Inflammatory macrophage treated with lipopolysaccharide for 1 hour (primary cell): Measurements from ENCODE around the gene ASB10.

Source experiments
- DNase-seq, 2 donors: peaks; one replicate each; pipeline ENCODE4 v3.0.0-alpha.2; 2020 to 2022

The ASB10 gene

DNA sequence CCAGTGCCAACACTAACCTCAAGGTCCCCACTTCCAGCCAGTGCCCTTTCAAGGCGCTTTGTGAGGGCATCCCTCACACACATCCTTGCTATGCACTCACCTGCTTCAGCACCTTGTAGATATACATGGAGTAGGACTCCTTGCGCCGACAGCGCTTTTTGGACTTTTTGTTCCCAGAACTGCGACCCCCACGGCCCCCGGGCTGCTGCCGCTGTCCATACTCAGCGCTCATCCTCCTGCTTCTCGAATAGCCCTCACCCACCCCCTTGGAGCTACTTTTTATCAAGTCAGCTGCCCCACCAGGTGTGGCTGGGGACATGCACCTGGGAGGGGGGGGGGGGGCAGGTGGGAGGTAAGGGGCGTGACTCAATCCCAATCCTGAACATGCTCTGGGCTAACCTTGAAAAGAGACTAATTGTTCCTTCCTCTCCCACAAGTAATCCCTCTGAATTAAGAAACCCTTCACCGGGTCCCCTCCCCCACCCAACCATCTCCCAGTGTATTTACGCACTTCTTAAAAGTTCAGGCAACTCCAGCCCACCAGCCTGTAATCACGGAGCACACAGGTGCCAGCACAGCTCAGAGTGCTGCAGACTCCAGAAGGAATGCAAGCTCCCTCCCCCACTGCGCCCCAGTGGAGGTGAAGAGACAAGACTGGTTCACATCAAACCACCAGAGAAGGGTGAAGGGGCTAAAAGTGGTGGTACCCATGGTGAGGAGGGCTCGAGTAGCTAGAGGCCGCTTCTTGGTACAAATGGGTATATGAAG is 23.2 kb upstream of the ASB10 start, which contains the start of gene H2BK1:
Gene H2BK1, minus strand, starts transcription at position 402 of the 768 bp plus-strand sequence. Its CDS starts 170 bp downstream, at position 232.
- DNase-seq = no peak

DNA sequence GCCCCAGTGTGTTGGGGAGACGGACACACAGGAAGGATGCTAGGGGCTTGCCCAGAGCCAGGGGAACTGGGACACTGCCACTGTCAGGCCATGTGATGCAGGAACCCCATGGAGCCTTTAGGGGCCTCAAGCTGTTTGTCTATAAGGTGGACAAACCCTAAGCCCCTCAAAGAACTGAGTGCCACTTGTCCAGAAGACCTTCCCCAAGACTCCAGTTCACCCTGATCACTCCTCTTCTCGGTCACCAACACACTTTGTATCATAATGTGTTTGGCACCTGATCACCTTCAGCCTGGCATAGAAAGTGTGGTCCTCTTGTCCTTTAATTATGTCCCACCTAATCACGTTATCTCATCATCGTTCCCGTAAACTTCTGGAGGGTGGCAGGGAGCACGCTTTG is 22.5 kb upstream of the ASB10 start:
- no peak for DNase-seq

DNA sequence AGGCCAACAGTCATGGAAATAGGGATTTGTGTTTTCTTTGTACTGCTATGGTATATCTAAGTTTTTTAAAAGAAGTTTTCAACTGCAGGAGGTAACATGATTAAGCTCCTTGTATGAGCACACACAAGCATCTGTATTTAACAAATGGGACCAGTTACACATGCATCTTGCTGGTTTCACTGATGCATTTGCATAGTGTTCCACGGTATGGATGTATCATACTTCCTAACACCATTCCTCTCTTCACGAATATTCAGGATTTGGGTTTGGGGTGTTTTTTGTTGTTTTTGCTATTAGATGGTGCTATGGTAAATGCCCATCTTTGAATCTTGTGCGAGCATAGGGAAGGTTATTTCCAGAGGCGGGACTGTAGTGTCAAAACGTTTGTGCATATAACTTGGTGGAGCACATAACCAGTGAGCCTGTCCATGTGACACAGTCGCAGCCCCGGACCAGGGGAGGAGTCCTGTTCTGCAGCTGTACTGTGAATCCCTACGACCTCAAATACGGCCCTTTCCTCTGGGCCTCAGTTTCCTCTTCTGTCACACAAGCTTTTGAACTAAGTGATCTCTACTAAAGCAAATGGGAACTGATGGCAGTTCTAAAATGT is 21.3 kb upstream of the ASB10 start:
- DNase-seq = no peak

DNA sequence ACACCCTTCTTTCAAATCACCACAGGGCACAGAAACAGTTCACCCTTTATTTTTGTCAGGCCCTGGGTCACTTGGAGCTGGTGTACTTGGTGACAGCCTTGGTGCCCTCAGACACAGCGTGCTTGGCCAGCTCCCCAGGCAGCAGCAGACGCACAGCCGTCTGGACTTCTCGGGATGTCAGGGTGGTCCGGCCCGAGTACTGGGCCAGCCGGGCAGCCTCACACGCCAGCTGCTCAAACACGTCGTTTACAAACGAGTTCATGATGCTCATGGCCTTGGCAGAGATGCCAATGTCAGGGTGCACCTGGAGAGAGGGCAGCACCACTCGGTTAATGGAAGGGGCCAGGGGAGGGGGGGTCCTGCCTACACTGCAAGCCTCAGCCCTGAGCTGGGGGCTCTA is 20.8 kb upstream of the ASB10 start:
- no peak for DNase-seq

DNA sequence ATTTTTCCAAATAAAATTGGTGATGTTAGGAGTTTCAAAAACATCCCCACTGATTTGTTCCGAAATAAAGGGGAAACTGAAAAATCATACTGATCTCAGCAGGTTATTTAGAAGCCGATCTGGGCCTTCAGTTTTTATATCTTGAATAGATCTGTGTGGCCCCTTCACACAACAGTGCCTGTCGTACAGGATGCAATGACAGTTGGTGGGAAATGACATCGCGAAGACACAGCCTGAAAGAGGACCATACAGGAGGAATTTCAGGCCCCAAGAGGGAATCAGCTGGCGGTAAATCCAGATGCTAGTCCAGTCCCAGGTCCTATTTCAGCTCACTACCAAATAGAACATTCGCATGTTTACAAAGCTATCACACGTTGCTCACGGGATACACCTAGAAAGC is 20.3 kb upstream of the ASB10 start:
- DNase-seq = no peak

DNA sequence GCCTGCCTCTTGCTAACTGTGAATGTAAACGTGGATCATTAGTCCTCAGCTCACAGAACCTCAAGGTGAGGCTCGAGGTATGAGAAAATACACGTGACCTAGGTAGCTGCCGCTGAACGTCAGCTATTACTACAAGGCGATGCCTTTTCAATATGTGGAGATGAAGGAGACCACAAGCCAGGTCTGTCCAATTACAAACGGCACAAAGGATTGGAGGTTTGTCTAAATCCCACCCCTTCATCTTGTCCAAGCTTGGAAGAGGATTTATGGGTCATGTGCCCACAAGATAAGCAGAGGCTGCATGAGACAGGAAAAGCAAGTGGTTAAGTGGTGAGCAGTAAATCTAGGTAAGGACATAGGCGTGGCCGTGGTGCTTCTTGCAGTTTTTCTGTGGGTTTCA is 19.9 kb upstream of the ASB10 start:
- DNase-seq = no peak

DNA sequence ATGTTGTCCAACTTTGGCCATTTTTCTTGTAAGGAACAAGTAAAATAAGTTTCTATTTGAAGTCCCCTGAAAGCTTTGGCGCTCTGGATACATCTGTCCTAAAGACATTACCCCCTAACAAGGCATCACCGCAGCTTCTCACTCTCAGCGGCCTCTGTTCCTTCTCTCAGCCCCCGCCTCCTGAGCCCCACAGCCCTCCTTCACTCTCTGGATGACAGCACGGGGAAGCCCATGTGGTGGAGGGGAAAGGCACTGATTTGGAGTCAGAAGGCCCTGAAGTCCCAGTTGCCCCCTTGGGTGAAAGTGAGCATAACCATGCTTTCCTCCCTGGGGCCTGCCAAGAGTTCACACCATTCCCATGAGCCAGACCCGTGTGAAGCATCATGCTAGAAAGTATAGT is 18.7 kb upstream of the ASB10 start:
- no peak for DNase-seq

DNA sequence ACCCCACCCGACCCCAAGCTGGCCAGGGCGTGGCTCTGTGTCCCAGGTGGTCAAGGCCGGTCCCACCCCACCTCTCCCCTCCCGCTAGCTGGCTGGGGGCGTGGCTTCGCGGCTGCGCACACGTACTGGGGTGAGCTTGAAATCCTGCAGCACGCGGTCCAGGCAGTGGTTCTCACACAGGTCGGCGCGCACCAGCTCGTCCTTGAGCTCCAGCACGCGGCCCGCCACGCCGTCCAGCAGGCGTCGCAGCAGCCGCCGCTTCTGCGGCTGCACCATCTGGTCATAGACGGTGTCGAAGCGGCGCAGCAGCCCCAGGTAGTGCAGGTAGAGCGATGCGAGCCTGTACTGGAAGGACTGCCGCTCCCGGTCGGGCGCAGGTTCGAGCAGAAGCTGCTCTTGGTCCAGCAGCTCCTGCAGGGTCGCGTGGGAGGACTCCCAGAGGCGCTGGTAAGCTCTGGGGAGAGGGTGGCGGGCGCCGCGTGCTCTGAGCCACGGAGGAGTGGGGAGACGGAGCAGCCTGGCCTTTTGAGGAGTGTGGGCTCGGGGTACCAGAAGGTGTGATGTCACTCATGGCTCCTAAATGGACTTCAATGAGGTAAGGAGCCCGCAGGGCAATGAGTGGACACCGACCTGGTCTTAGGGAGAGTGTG is 17.5 kb upstream of the ASB10 start:
- DNase-seq = no peak

DNA sequence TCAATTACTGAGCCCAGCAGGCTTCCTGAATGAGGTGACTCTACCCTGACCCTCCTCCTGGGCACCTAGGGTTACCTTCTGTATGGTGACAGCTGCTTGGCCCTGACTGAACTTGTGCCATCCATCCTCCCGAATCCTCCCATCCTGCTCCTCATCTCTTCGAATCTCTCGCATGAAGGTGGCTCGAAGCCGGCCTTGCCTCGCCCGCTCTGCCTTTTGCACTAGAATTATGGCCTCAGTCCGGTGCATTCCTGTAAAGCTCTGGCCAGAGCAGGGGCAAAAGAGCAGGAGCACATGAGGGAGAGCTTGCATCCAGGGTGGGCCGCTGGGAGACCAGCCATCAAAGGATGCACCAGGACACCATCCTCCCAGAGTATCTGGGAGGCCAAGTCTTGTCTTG is 15.8 kb upstream of the ASB10 start:
- DNase-seq = no peak

DNA sequence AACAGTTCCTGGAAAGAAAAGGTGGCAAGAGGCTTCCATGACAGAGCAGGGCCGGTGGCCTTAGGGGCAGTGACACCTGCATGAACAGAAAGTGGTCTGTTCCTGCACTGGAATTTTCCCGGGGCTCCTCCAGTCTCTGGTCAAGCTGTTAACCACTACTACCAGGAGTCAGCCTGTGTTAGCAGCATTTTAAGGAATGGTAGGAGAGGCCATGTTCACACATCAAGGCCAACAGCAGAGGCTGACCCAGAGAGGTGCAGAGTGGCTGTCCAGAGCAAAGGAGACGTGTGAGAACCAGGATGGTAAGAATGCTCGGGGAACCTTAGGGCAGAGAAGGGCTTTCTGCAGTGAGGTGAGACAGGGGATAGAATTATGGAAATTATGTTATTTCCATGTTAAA is 14.7 kb upstream of the ASB10 start:
- no peak for DNase-seq

DNA sequence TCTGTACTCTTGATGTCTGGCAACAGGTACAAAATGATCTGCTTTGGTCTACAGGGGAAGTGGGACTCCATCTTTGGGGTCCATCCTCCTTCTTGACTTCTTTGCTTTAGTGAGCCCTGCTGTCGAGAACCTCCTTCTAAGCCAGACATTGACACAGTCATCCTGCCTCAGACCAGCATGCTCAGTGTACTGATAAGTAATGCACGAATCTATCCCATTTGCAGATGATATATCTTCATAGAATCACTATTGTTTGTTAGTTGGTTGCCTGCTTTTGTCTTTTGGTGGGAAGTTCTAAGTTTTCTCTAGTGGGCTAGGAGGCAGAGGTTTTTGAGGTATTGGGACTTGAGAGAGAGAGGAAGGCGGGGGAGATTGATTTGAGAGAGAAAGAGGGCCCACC is 14.3 kb upstream of the ASB10 start:
- no peak for DNase-seq

DNA sequence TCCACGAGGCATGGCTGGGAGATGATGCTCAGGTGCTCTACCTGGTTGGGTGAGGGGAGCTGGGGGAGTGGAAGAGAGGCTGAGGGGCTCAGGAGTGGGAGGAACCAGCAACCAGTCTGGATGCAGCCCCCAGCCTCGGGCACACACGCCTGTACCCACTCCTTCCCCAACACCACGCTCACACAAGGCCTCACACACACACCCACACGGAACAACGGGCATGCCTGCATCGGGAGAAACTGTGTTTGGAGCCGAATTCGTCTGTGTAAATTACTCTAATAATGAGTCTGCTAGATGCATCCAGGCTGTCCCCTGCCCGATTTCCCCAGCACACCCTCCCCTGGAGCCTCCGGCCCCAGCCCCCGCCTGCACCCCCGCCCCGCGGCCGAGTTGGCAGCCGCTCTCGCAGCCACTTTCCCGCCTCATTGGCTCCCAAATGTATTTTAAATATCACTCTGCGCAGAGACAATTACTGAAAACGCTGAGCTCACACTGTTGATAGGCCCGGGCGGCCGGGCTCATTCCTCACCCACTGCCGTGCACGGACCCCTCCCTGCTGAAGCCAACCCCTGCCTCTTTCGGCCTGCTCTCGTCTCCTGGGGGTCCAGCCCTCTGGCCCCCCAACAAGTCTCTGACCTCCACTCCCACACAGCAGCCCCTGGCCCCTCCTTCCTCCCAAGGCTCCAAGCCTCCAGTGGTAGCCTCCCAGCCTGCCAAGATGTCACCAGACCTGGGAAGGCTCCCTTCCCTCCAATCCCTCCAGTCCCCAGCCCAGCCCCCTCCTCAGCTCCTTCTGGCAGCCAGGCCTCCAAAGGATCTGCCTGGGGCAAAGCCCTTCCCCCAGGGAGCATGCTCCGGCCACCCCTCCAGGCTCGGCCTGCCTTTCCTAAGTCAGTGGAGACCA is 12.1 kb upstream of the ASB10 start:
- DNase-seq = no peak

DNA sequence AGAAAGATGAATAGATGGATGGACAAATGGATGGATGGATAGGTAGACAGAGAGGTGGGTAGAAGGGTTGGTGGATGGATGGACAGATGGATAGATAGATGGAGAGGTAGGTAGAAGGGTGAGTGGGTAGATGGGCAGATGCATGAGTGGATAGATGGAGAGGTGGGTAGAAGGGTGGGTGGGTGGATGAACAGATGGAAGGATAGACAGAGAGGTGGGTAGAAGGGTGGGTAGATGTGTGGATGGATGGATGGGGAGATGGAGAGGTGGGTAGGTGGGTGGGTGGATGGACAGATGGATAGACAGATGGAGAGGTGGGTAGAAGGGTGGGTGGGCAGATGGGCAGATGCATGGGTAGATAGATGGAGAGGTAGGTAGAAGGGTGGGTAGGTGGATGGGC is 10.9 kb upstream of the ASB10 start:
- DNase-seq = no peak

DNA sequence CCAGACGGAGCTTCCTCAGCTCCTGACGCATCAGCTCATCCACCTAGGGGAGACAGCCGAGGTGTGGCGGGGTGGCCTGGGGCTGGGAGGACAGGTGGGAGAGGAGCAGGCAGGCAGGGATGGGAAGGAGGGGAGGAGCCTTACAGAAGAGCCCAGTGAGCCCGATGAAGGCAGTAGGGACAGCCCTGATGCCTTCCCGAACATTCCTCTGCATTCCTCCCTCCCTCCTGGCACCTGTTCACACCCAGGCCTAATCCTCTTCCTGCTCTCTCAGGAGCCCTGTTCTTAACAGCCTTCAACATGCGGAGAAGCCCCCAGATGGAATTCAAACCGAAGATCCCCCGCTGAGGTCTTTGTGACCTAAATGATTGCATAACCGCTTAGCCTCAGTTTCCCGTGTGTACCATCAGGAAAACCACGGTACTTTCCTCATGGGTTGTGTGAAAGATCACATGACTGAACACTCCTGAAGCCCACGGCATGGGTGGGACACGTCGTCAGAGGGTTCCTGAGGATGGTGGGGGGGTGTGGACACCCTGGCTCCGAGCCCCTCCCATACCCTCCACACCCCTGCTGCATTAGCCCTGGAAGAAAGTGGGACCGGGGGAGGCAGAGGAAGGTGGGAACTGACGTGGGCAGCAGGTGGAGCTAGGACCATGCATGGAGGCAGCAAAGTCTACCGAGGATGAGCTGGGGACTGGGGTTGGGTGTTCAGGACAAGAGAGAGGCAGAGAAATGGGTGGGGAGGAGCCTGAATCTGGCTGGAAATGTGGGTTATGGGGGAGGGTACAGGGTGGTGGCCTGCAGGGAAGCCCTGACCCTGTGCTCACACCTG is 8.8 kb upstream of the ASB10 start:
- no peak for DNase-seq

DNA sequence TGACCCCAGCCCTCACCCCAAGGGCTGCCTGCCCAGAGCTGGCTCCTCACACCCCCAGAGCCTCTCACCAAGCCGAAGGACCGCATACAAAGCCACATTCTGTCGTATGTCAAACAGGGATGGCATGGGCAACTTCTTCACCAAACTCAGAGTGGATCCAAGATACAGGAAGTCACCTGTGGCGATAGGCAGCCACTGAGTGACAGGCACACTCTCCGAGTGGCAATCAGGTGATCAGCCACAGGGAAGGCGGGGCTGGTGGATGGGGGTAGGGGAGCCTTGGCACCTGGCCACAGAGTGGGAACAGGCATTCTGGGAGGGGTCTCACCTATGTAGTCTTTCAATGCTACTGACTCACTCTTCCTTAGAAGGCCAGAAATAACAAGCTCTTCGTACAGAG is 7.1 kb upstream of the ASB10 start:
- DNase-seq = no peak

DNA sequence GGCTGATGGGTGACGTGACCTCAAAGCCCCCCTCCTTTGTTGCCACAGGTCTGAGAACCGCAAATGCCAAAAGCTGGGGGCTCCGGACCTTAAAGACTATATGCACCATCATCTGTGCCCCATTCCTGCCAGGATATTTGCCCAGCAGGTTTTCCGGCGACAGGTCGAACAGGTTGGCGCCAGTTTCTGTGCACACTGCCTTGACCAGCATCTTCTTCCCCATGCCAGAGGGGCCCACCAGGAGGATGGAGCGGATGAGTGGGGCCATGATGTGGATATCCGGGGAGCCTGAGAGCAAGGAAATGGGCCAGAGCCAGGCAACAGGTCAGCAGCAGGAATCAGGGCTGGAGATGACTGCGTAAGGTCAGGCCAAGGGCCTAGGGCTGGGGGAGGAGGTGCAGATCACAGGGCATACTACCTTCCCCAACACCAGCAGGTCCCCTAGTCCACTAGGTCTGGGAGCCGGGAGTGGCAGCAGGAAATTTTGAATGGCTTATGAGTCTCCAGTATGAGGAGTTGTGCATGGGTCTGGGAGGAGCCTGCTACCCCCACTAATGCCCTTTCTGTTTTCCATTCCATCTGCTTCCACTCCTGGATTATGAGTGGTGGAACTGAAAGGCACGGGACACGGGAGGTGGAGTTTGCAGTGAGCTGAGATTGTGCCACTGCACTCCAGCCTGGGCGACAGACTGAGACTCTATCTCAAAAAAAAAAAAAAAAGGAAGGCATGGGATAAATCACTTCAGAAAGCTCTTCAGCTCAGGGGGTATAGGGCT is 6.3 kb upstream of the ASB10 start:
- no peak for DNase-seq

DNA sequence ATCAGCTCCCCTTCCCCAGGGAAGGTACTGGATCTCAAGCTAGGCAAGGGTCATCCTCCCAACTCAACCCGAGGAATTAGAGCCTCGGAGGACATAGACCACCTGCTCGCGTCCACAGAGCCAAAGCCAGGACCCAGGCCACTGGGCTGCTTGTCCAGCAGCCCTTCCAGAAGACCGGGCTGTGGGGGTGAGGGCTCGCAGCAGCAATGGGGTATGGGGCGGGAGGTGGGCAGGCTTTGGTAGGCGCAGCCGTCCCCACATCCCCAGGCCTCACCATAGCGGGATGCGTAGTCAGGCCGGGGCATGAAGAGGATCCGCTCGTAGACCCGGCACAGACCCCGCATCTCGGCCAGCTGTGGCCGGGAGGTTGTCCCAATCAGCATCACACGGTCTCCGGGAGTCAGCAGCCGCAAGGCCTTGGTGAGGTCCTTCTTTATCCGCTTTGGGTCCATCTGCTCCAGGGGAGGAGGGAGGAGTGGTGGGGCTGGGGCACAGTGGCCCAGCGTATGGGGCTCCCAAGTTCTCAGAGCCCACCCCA is 5.0 kb upstream of the ASB10 start:
- DNase-seq = no peak

DNA sequence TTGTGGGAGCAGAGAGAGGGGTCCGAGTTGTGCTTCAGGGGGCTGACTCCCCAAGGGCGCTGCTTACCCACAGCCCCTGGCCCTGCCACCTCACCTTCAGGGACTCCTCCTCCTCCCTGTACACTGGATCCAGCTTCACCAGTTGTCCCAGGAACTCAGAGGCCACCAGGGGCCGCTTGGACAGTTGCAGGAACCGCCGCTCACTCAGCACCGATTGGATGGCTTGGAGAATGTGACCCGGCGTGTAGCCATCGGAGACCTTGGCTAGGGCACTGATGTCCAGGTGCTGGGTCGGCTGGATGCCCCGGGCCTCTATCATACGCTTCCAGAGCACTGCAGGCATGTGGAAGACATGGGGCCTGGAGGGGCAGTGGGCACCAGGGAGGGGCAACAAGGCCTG is 4.5 kb upstream of the ASB10 start:
- no peak for DNase-seq

DNA sequence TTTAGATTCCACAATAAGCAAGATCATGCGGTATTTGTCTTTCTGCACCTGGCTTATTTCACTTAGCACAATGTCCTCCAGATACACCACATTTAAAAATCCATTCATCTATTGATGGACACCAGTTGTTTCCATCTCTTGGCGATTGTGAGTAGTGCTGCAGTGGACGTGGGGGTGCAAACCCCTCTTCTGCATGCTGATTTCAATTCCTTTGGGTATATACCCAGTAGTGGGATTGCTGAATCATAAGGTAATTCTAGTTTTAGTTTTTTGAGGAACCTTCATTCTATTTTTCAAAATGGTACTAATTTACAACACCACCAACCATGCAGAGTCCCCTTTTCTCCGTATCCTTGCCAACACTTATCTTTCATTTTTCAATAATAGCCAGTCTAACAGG is 2.0 kb upstream of the ASB10 start:
- no peak for DNase-seq

DNA sequence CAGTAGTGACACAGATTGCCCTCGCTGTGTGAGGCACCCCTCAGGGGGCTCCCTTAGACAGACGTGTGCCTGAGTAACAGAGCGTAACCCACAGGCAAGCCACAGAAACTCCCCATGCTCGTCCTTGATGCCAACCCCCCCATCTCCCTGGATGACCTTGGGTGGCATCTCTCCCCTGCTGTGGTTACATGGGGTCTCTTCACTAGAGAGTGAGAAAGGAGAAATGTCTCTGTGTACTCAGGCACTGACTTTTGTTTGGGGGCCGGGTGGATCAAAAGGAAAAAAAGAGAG is 1.1 kb upstream of the ASB10 start:
- DNase-seq = no peak
